HEK293 (cell line): Measurements from ENCODE around the gene BACE1.

Experiments
- BCL11B ChIP-seq: fragments of 450-650 bp; formaldehyde crosslinking; IDR thresholded peaks from 2 replicates; pipeline ENCODE4 v1.5.1; 2016; ENCODE audit warnings: low read depth, missing biosample characterization, missing genetic modification characterization
- EGR2 ChIP-seq: fragments of 450-650 bp; formaldehyde crosslinking; IDR thresholded peaks from 2 replicates; pipeline ENCODE4 v1.5.1; 2016; ENCODE audit warnings: low read depth, missing biosample characterization, missing genetic modification characterization
- FEZF1 ChIP-seq: fragments of 450-650 bp; formaldehyde crosslinking; IDR thresholded peaks from 2 replicates; pipeline ENCODE4 v1.5.1; 2016; ENCODE audit warnings: missing biosample characterization, missing genetic modification characterization
- GFI1B ChIP-seq: fragments of 450-650 bp; formaldehyde crosslinking; IDR thresholded peaks from 2 replicates; pipeline ENCODE4 v1.5.1; 2016; ENCODE audit warnings: missing biosample characterization, missing genetic modification characterization
- GLIS1 ChIP-seq: fragments of 450-650 bp; formaldehyde crosslinking; IDR thresholded peaks from 2 replicates; pipeline ENCODE4 v1.5.1; 2016; ENCODE audit warnings: missing biosample characterization, missing genetic modification characterization
- KLF16 ChIP-seq: fragments of 450-650 bp; formaldehyde crosslinking; IDR thresholded peaks from 2 replicates; pipeline ENCODE4 v1.5.1; 2017; ENCODE audit warnings: missing biosample characterization, missing genetic modification characterization
- MYNN ChIP-seq: fragments of 450-650 bp; formaldehyde crosslinking; IDR thresholded peaks from 2 replicates; pipeline ENCODE4 v1.5.1; 2016; ENCODE audit warnings: missing biosample characterization, missing genetic modification characterization, borderline replicate concordance
- SCRT2 ChIP-seq: fragments of 450-650 bp; formaldehyde crosslinking; IDR thresholded peaks from 2 replicates; pipeline ENCODE4 v1.5.1; 2016; ENCODE audit warnings: missing biosample characterization, missing genetic modification characterization
- SP2 ChIP-seq: fragments of 450-650 bp; formaldehyde crosslinking; IDR thresholded peaks from 2 replicates; pipeline ENCODE4 v1.5.1; 2016; ENCODE audit warnings: missing biosample characterization, missing genetic modification characterization
- SP7 ChIP-seq: fragments of 450-650 bp; formaldehyde crosslinking; IDR thresholded peaks from 2 replicates; pipeline ENCODE4 v1.5.1; 2016; ENCODE audit warnings: missing biosample characterization, missing genetic modification characterization
- TRIM28 ChIP-seq: IDR thresholded peaks from 2 replicates; pipeline ENCODE4 v1.6.1; 2011; ENCODE audit warnings: low read length, control low read depth, borderline replicate concordance
- ZBTB49 ChIP-seq: fragments of 450-650 bp; formaldehyde crosslinking; IDR thresholded peaks from 2 replicates; pipeline ENCODE4 v1.5.1; 2016; ENCODE audit warnings: missing biosample characterization, missing genetic modification characterization, low read depth
- ZFP41 ChIP-seq: fragments of 450-650 bp; formaldehyde crosslinking; IDR thresholded peaks from 2 replicates; pipeline ENCODE4 v1.5.1; 2016; ENCODE audit warnings: missing biosample characterization, missing genetic modification characterization, borderline replicate concordance
- ZNF112 ChIP-seq: fragments of 450-650 bp; formaldehyde crosslinking; IDR thresholded peaks from 2 replicates; pipeline ENCODE4 v1.5.0; 2017; ENCODE audit warnings: missing biosample characterization, missing genetic modification characterization
- ZNF175 ChIP-seq: fragments of 450-650 bp; formaldehyde crosslinking; IDR thresholded peaks from 2 replicates; pipeline ENCODE4 v1.5.1; 2016; ENCODE audit warnings: missing biosample characterization, missing genetic modification characterization
- ZNF239 ChIP-seq: fragments of 450-650 bp; formaldehyde crosslinking; IDR thresholded peaks from 2 replicates; pipeline ENCODE4 v1.5.1; 2016; ENCODE audit warnings: missing biosample characterization, missing genetic modification characterization
- ZNF24 ChIP-seq: fragments of 450-650 bp; formaldehyde crosslinking; IDR thresholded peaks from 2 replicates; pipeline ENCODE4 v1.5.1; 2016; ENCODE audit warnings: missing biosample characterization, missing genetic modification characterization
- ZNF426 ChIP-seq: fragments of 450-650 bp; formaldehyde crosslinking; IDR thresholded peaks from 2 replicates; pipeline ENCODE4 v1.5.1; 2017; ENCODE audit warnings: missing biosample characterization, missing genetic modification characterization, mild to moderate bottlenecking, inconsistent platforms, moderate library complexity
- ZNF529 ChIP-seq: fragments of 450-650 bp; formaldehyde crosslinking; IDR thresholded peaks from 2 replicates; pipeline ENCODE4 v1.5.1; 2017; ENCODE audit warnings: missing genetic modification characterization, missing biosample characterization; ENCODE audit not compliant: insufficient replicate concordance
- ZNF571 ChIP-seq: fragments of 450-650 bp; formaldehyde crosslinking; IDR thresholded peaks from 2 replicates; pipeline ENCODE4 v1.5.0; 2017; ENCODE audit warnings: missing biosample characterization, missing genetic modification characterization
- ZNF624 ChIP-seq: fragments of 450-650 bp; formaldehyde crosslinking; IDR thresholded peaks from 2 replicates; pipeline ENCODE4 v1.5.1; 2017; ENCODE audit warnings: missing biosample characterization, missing genetic modification characterization
- ZNF664 ChIP-seq: fragments of 450-650 bp; formaldehyde crosslinking; IDR thresholded peaks from 2 replicates; pipeline ENCODE4 v1.5.1; 2016; ENCODE audit warnings: missing biosample characterization, missing genetic modification characterization
- ZNF76 ChIP-seq: fragments of 450-650 bp; formaldehyde crosslinking; IDR thresholded peaks from 2 replicates; pipeline ENCODE4; 2016; ENCODE audit warnings: low read depth, missing biosample characterization, missing genetic modification characterization, borderline replicate concordance
- ZSCAN18 ChIP-seq: fragments of 450-650 bp; formaldehyde crosslinking; IDR thresholded peaks from 2 replicates; pipeline ENCODE4 v1.5.1; 2016; ENCODE audit warnings: missing biosample characterization, missing genetic modification characterization
- ZSCAN4 ChIP-seq: fragments of 450-650 bp; formaldehyde crosslinking; IDR thresholded peaks from 2 replicates; pipeline ENCODE4 v1.5.1; 2017; ENCODE audit warnings: missing biosample characterization, missing genetic modification characterization
- TF ChIP-seq, protein P1 (sequence below): fragments of 450-650 bp; formaldehyde crosslinking; IDR thresholded peaks from 2 replicates; pipeline ENCODE4 v1.5.1; 2016; ENCODE audit warnings: missing biosample characterization, missing genetic modification characterization
- TF ChIP-seq, protein P2 (sequence below): fragments of 450-650 bp; formaldehyde crosslinking; IDR thresholded peaks from 2 replicates; pipeline ENCODE4 v1.5.1; 2017; ENCODE audit warnings: missing biosample characterization, missing genetic modification characterization
- TF ChIP-seq, protein P3 (sequence below): fragments of 450-650 bp; formaldehyde crosslinking; IDR thresholded peaks from 2 replicates; pipeline ENCODE4 v1.5.1; 2017; ENCODE audit warnings: missing biosample characterization, missing genetic modification characterization

Gene BACE1

DNA sequence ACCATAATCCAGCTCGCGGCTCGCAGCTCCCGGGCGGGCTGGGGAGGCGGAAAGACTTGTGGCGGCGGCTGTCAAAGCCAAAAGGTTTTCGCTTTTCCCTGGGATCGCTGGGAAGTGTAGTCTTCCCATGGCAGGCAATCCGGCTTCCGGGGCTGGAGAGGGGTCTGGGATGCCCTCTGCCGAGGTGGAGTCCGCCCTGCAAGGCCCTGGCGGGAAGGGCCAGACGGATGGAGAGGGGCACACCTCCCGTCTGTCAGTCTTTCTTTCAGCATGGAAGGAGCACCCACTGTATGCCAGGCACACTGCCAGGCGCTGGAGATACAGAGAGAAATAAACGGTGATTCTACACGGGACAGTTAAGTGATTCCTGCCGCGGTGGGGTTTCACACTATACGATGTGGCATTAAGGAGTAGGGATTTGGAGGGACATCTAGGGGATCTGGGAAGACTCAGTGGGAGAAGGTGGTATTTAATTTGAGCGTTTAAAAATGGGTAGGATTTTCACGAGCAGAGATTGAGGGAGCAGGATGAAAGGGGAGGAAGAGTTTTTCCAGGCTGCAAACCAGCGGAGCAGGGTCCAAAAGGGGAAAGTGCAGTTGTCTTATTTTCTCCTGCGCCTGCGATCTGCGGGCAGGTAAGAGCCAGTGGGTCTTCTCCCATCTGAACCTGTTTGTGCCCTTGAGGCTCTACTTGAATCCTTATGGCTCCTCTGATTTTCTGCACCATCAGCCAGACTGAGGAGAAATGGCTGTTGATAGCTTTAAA is at the start of gene BACE1 (continued):
- TF ChIP-seq, protein P1, sequence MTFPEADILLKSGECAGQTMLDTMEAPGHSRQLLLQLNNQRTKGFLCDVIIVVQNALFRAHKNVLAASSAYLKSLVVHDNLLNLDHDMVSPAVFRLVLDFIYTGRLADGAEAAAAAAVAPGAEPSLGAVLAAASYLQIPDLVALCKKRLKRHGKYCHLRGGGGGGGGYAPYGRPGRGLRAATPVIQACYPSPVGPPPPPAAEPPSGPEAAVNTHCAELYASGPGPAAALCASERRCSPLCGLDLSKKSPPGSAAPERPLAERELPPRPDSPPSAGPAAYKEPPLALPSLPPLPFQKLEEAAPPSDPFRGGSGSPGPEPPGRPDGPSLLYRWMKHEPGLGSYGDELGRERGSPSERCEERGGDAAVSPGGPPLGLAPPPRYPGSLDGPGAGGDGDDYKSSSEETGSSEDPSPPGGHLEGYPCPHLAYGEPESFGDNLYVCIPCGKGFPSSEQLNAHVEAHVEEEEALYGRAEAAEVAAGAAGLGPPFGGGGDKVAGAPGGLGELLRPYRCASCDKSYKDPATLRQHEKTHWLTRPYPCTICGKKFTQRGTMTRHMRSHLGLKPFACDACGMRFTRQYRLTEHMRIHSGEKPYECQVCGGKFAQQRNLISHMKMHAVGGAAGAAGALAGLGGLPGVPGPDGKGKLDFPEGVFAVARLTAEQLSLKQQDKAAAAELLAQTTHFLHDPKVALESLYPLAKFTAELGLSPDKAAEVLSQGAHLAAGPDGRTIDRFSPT (tag by site-specific recombination), result peak; percentile 50
- no peak for TF ChIP-seq GFI1B (tag by site-specific recombination)
- TF ChIP-seq ZNF624 (tag by site-specific recombination), result no peak
- TF ChIP-seq EGR2 (tag by site-specific recombination), result no peak
- TF ChIP-seq, protein P2, sequence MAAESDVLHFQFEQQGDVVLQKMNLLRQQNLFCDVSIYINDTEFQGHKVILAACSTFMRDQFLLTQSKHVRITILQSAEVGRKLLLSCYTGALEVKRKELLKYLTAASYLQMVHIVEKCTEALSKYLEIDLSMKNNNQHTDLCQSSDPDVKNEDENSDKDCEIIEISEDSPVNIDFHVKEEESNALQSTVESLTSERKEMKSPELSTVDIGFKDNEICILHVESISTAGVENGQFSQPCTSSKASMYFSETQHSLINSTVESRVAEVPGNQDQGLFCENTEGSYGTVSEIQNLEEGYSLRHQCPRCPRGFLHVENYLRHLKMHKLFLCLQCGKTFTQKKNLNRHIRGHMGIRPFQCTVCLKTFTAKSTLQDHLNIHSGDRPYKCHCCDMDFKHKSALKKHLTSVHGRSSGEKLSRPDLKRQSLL (tag by site-specific recombination), result no peak
- TF ChIP-seq ZBTB49 (tag by site-specific recombination), result no peak
- no peak for TF ChIP-seq ZNF664 (tag by site-specific recombination)
- TF ChIP-seq ZNF112, result no peak
- 0 out of 2 replicates have a peak, but pooled peaks have one; percentile 41 for TF ChIP-seq ZNF24 (tag by site-specific recombination)
- TF ChIP-seq GLIS1, result no peak
- TF ChIP-seq ZNF239 (tag by site-specific recombination), result no peak
- TF ChIP-seq SP7 (tag by site-specific recombination), result 0 out of 2 replicates have a peak, but pooled peaks have one; percentile 16
- TF ChIP-seq ZNF426, result no peak
- no peak for TF ChIP-seq FEZF1 (tag by site-specific recombination)
- TF ChIP-seq ZFP41 (tag by site-specific recombination), result no peak
- TF ChIP-seq ZNF175 (tag by site-specific recombination), result no peak
- TF ChIP-seq BCL11B (tag by site-specific recombination), result no peak
- TF ChIP-seq, protein P3, sequence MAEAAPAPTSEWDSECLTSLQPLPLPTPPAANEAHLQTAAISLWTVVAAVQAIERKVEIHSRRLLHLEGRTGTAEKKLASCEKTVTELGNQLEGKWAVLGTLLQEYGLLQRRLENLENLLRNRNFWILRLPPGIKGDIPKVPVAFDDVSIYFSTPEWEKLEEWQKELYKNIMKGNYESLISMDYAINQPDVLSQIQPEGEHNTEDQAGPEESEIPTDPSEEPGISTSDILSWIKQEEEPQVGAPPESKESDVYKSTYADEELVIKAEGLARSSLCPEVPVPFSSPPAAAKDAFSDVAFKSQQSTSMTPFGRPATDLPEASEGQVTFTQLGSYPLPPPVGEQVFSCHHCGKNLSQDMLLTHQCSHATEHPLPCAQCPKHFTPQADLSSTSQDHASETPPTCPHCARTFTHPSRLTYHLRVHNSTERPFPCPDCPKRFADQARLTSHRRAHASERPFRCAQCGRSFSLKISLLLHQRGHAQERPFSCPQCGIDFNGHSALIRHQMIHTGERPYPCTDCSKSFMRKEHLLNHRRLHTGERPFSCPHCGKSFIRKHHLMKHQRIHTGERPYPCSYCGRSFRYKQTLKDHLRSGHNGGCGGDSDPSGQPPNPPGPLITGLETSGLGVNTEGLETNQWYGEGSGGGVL (tag by site-specific recombination), result 0 out of 2 replicates have a peak, but pooled peaks have one; percentile 6
- TF ChIP-seq ZNF571, result no peak
- no peak; the same call in 1 of the 2 replicates for TF ChIP-seq SCRT2 (tag by site-specific recombination)
- TF ChIP-seq MYNN, result no peak
- TF ChIP-seq KLF16 (tag by site-specific recombination), result no peak
- peak; percentile 91 for TF ChIP-seq ZNF76 (tag by site-specific recombination)
- TF ChIP-seq ZSCAN18 (tag by site-specific recombination), result no peak
- peak; percentile 46; the same call in 1 of the 2 replicates for TF ChIP-seq TRIM28
- peak; percentile 32; the same call in 1 of the 2 replicates for TF ChIP-seq SP2
- TF ChIP-seq ZNF529, result no peak
- TF ChIP-seq ZSCAN4 (tag by site-specific recombination), result no peak
